Activated T-helper 1 cell treated with Interleukin-2 at 50 U/mL for 16 hours (primary cell): Measurements from ENCODE around the gene CTTN.

Experiments used
- DNase-seq: peaks from one replicate; pipeline ENCODE4 v3.0.0-alpha.2; 2020; ENCODE audit warnings: low read depth

CTTN gene

GRCh38 chr11:70456921-70457532, 58.7 kb downstream of the CTTN start:
- no peak for DNase-seq

- DNase-seq, result no peak
Measured at GRCh38 chr11:70458736-70459135, 60.4 kb downstream of the CTTN start.

GRCh38 chr11:70460111-70460510, 61.8 kb downstream of the CTTN start:
- no peak for DNase-seq

GRCh38 chr11:70460964-70461363, 62.6 kb downstream of the CTTN start:
- no peak for DNase-seq

GRCh38 chr11:70462818-70463477, 64.6 kb downstream of the CTTN start:
- DNase-seq, result no peak

GRCh38 chr11:70463478-70464255, 65.3 kb downstream of the CTTN start:
- no peak for DNase-seq

GRCh38 chr11:70464509-70465361, 66.4 kb downstream of the CTTN start:
- DNase-seq, result no peak

- DNase-seq, result no peak
Measured at GRCh38 chr11:70466154-70466553, 67.8 kb downstream of the CTTN start.

GRCh38 chr11:70466596-70466995, 68.3 kb downstream of the CTTN start:
- no peak for DNase-seq

- no peak for DNase-seq
Measured at GRCh38 chr11:70467201-70468085, 69.1 kb downstream of the CTTN start.

- DNase-seq, result no peak
Measured at GRCh38 chr11:70468256-70469195, 70.2 kb downstream of the CTTN start.

- DNase-seq, result no peak
Measured at GRCh38 chr11:70470127-70470526, 71.8 kb downstream of the CTTN start.

- no peak for DNase-seq
Measured at GRCh38 chr11:70471254-70471653, 72.9 kb downstream of the CTTN start.

- no peak for DNase-seq
Measured at GRCh38 chr11:70472240-70472639, 73.9 kb downstream of the CTTN start.

GRCh38 chr11:70473186-70473872, 75.0 kb downstream of the CTTN start:
- no peak for DNase-seq

- no peak for DNase-seq
Measured at GRCh38 chr11:70473873-70474690, 75.8 kb downstream of the CTTN start.

GRCh38 chr11:70474710-70475109, 76.4 kb downstream of the CTTN start:
- DNase-seq, result no peak

- DNase-seq, result no peak
Measured at GRCh38 chr11:70476669-70477068, 78.3 kb downstream of the CTTN start.

- DNase-seq, result no peak
Measured at GRCh38 chr11:70477176-70477575, 78.8 kb downstream of the CTTN start.
